Measurements from ENCODE around the gene ALG12. TPM values are rescaled to one million over a fixed set of nuclear protein-coding genes. Genes with fewer than 3 reads are reported as not detected.
A peak's percentile ranks its signal among the peaks of the same experiment; 100 is the strongest.

Gene ALG12
- total RNA-seq, 1 donor from 2014 or later, result 20.6 TPM

- H3K36me3 Mint-ChIP-seq (ENCODE audit: low read depth), result no peaks in the 10 kb centered on the region
- H3K9me3 Mint-ChIP-seq (ENCODE audit: low read depth), result no peaks in the 10 kb centered on the region
- peaks cover 14% of the 10 kb centered on the region for H3K4me1 Mint-ChIP-seq (ENCODE audit: low read depth)
- TF ChIP-seq CTCF (IDR thresholded peaks at IDR 0.05), result no peak
- no peak overlapping the region for H3K4me3 Mint-ChIP-seq (ENCODE audit: unreplicated experiment)
- no peak overlapping the region for H3K27ac Mint-ChIP-seq (ENCODE audit: unreplicated experiment)
- DNase-seq (ENCODE audit: low spot score), result no peak
- no peaks in the 10 kb centered on the region for H3K27me3 Mint-ChIP-seq (ENCODE audit: low read depth)
Observed at GRCh38 chr22:49955581-49956417, 37.6 kb upstream of the ALG12 start.

GRCh38 chr22:49954991-49955580, 36.8 kb upstream of the ALG12 start:
- Mint-ChIP-seq H3K36me3 (ENCODE audit: low read depth) (no peaks in the 10 kb centered on the region), H3K4me3 (ENCODE audit: unreplicated experiment) (no peak overlapping the region), H3K27ac (ENCODE audit: unreplicated experiment) (no peak overlapping the region), H3K4me1 (ENCODE audit: low read depth) (peaks cover 14% of the 10 kb centered on the region), H3K27me3 (ENCODE audit: low read depth) (no peaks in the 10 kb centered on the region), H3K9me3 (ENCODE audit: low read depth) (no peaks in the 10 kb centered on the region)
- DNase-seq (ENCODE audit: low spot score), result no peak
- TF ChIP-seq CTCF (IDR thresholded peaks at IDR 0.05), result no peak

- Mint-ChIP-seq H3K4me1 (ENCODE audit: low read depth) (peaks cover 14% of the 10 kb centered on the region), H3K27me3 (ENCODE audit: low read depth) (no peaks in the 10 kb centered on the region), H3K27ac (ENCODE audit: unreplicated experiment) (no peak overlapping the region), H3K36me3 (ENCODE audit: low read depth) (no peaks in the 10 kb centered on the region), H3K4me3 (ENCODE audit: unreplicated experiment) (no peak overlapping the region), H3K9me3 (ENCODE audit: low read depth) (no peaks in the 10 kb centered on the region)
- DNase-seq (ENCODE audit: low spot score), result no peak
- no peak for TF ChIP-seq CTCF (IDR thresholded peaks at IDR 0.05)
Observed at GRCh38 chr22:49954354-49954753, 36.1 kb upstream of the ALG12 start.

GRCh38 chr22:49953680-49954344, 35.6 kb upstream of the ALG12 start:
- no peak for DNase-seq (ENCODE audit: low spot score)
- H3K9me3 Mint-ChIP-seq (ENCODE audit: low read depth), result no peaks in the 10 kb centered on the region
- H3K27ac Mint-ChIP-seq (ENCODE audit: unreplicated experiment), result peak overlapping the region; percentile 45
- H3K4me3 Mint-ChIP-seq (ENCODE audit: unreplicated experiment), result no peak overlapping the region
- H3K36me3 Mint-ChIP-seq (ENCODE audit: low read depth), result no peaks in the 10 kb centered on the region
- no peak for TF ChIP-seq CTCF (IDR thresholded peaks at IDR 0.05)
- peaks cover 14% of the 10 kb centered on the region for H3K4me1 Mint-ChIP-seq (ENCODE audit: low read depth)
- H3K27me3 Mint-ChIP-seq (ENCODE audit: low read depth), result no peaks in the 10 kb centered on the region

GRCh38 chr22:49953027-49953679, 34.9 kb upstream of the ALG12 start:
- Mint-ChIP-seq H3K36me3 (ENCODE audit: low read depth) (no peaks in the 10 kb centered on the region), H3K27me3 (ENCODE audit: low read depth) (no peaks in the 10 kb centered on the region), H3K4me1 (ENCODE audit: low read depth) (peaks cover 14% of the 10 kb centered on the region), H3K4me3 (ENCODE audit: unreplicated experiment) (no peak overlapping the region), H3K9me3 (ENCODE audit: low read depth) (no peaks in the 10 kb centered on the region), H3K27ac (ENCODE audit: unreplicated experiment) (peak overlapping the region; percentile 45)
- TF ChIP-seq CTCF (IDR thresholded peaks at IDR 0.05), result no peak
- DNase-seq (ENCODE audit: low spot score), result no peak
